Lower leg skin (tissue), 3 donors: ENCODE results near the gene RAD51B.

ENCODE experiments used
- CTCF ChIP-seq, 3 donors: fragments of 450-650 bp; IDR thresholded peaks; one replicate each; pipeline ENCODE4 v1.5.1; 2016; ENCODE audit warnings: antibody characterized with exemption in 3 of 3, mild to moderate bottlenecking in 3 of 3, moderate library complexity in 2 of 3
- POLR2A ChIP-seq, 2 donors: fragments of 450-650 bp; IDR thresholded peaks; one replicate each; pipeline ENCODE4 v1.6.1; 2016 to 2017; ENCODE audit warnings: antibody characterized with exemption in 2 of 2, mild to moderate bottlenecking in 1 of 2, moderate library complexity in 1 of 2

DNA sequence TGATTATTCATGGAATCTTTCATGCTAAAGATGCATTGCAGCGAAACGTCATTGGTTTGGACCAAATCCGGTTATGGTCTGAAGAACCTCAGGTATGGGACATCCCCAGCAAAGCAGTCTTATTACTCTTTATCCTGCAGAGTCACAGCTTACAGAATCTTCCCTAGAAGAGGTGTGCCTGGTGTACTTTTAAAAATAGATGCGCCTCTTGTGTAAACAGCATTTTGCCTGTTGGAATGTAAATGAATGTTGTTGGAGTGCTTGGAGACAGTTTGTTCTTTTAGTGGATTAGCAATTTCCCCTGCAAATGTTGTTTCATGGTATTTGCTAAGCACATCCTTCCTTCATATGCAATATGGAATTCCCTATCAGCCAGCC is 730.7 kb downstream of the RAD51B start:
- TF ChIP-seq POLR2A (IDR thresholded peaks at IDR 0.05) (no peak), CTCF (IDR thresholded peaks at IDR 0.05) (no peak)
